ENCODE data around the gene RCBTB1. TPM values are rescaled to one million over a fixed set of nuclear protein-coding genes. Genes with fewer than 3 reads are reported as not detected.

The RCBTB1 gene
- total RNA-seq, 1 experiment from 2014 or later = 26.1 TPM

DNA sequence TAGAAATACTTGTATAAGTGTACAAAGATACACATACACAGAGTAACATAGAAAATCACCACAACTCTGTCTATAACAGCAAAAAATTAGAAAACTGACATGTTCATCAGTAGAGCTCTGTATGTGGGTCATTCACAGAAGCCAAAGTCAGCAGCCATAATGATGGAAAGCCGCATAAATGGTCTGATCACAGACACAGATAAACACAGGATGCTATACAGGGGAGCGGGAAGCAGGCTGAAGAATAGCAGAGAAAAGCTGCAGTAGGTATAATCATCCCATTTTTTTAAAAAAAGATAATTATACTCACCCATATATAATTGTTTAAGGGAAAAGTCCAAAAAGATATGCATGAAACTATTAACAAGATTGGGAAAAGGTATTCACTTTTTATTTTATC is 31.5 kb downstream of the RCBTB1 start:
- no peak overlapping the region for H2BK15ac ChIP-seq (ENCODE audit: low read depth, low read length)
- H3K27ac Mint-ChIP-seq = no peak overlapping the region
- no peak overlapping the region for H4K5ac ChIP-seq (ENCODE audit: insufficient read length, low read depth, low read length)
- no peak overlapping the region for H4K8ac ChIP-seq (replicated peaks; ENCODE audit: insufficient read length, low read depth, low read length)
- H4K20me1 ChIP-seq (ENCODE audit: control insufficient read depth, insufficient read depth, insufficient read length) = no peaks in the 10 kb centered on the region
- H2AK5ac ChIP-seq (ENCODE audit: insufficient read length, low read length) = no peak overlapping the region
- H3T11ph ChIP-seq (ENCODE audit: low read length) = no peak overlapping the region
- no peak overlapping the region for H4K91ac ChIP-seq (ENCODE audit: insufficient read length, low read depth, low read length)
- no peaks in the 10 kb centered on the region for H3K4me1 Mint-ChIP-seq
- no peaks in the 10 kb centered on the region for H3K27me3 Mint-ChIP-seq (ENCODE audit: low read depth)
- no peak overlapping the region for H3K4ac ChIP-seq (ENCODE audit: low read depth, low read length)
- no peak overlapping the region for H2BK5ac ChIP-seq (ENCODE audit: insufficient read length, low read length)
- H3K27me3 ChIP-seq (ENCODE audit: insufficient read depth, low read length) = no peaks in the 10 kb centered on the region
- H3K4me2 ChIP-seq (ENCODE audit: insufficient read depth, insufficient read length, low read length) = no peak overlapping the region
- no peak for DNase-seq
- H2AFZ ChIP-seq (ENCODE audit: low read length) = no peak overlapping the region
- TF ChIP-seq, protein P1, sequence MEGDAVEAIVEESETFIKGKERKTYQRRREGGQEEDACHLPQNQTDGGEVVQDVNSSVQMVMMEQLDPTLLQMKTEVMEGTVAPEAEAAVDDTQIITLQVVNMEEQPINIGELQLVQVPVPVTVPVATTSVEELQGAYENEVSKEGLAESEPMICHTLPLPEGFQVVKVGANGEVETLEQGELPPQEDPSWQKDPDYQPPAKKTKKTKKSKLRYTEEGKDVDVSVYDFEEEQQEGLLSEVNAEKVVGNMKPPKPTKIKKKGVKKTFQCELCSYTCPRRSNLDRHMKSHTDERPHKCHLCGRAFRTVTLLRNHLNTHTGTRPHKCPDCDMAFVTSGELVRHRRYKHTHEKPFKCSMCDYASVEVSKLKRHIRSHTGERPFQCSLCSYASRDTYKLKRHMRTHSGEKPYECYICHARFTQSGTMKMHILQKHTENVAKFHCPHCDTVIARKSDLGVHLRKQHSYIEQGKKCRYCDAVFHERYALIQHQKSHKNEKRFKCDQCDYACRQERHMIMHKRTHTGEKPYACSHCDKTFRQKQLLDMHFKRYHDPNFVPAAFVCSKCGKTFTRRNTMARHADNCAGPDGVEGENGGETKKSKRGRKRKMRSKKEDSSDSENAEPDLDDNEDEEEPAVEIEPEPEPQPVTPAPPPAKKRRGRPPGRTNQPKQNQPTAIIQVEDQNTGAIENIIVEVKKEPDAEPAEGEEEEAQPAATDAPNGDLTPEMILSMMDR (conservative IDR thresholded peaks at IDR 0.05) = no peak
- no peak overlapping the region for H3K18ac ChIP-seq (ENCODE audit: insufficient read length, low read depth, low read length)
- peaks cover 13 to 63% (median 44%) of the 10 kb centered on the region in 3 experiments for H3K36me3 Mint-ChIP-seq (ENCODE audit: insufficient read depth in 1 of 3, low read depth in 3 of 3)
- no peaks in the 10 kb centered on the region for H3K79me1 ChIP-seq (ENCODE audit: insufficient read depth, low read depth, low read length, poor library complexity, severe bottlenecking)
- no peak overlapping the region for H3K4me3 Mint-ChIP-seq
- H3K9me3 ChIP-seq (ENCODE audit: control insufficient read depth, low read depth, low read length) = no peaks in the 10 kb centered on the region
- no peak overlapping the region for H3K27ac ChIP-seq (ENCODE audit: insufficient read length, low read depth, low read length)
- H3K9me3 Mint-ChIP-seq = no peaks in the 10 kb centered on the region
- H3K23ac ChIP-seq (ENCODE audit: insufficient read length, low read depth, low read length) = no peak overlapping the region
- no peaks in the 10 kb centered on the region for H3K79me2 ChIP-seq (ENCODE audit: insufficient read depth, low read length)
- no peak overlapping the region for H3K9ac ChIP-seq (ENCODE audit: extremely low read depth, insufficient read length, low read length)
- no peak overlapping the region for H2BK12ac ChIP-seq (ENCODE audit: insufficient read length, low read depth, low read length)
- H2BK120ac ChIP-seq (ENCODE audit: low read depth, low read length, poor library complexity, severe bottlenecking) = no peak overlapping the region
- H2BK20ac ChIP-seq (ENCODE audit: low read depth, low read length, poor library complexity, severe bottlenecking) = no peak overlapping the region
- H3K4me1 ChIP-seq (ENCODE audit: insufficient read depth, low read length) = no peaks in the 10 kb centered on the region
- H3K56ac ChIP-seq (ENCODE audit: insufficient read length, low read depth, low read length) = no peak overlapping the region
- H3K23me2 ChIP-seq (ENCODE audit: insufficient read length, low read depth, low read length, poor library complexity, severe bottlenecking) = no peaks in the 10 kb centered on the region
- WGBS (ENCODE audit: extremely low coverage, insufficient read length, low lambda C conversion rate) = no CpG with 5 or more reads among the region's 2 CpGs
- no peak overlapping the region for H3K14ac ChIP-seq (ENCODE audit: insufficient read depth, low read length)

Data from H9 (cell line).